A549 treated with DMSO at 1 μM for 4 hours (cell line): ENCODE data around the gene ATP5MC2. TPM values are rescaled to one million over a fixed set of nuclear protein-coding genes. Genes with fewer than 3 reads are reported as not detected.

Experiments
- total RNA-seq: library from RNA; stranded (reverse); fragments of 200-300 nt; extraction: Qiagen RNA extraction; gene quantifications from 5 replicates; pipeline ENCODE4 v1.2.3, GENCODE V29; 2022; ENCODE audit warnings: low read depth

The ATP5MC2 gene
- total RNA-seq: 572 to 701 TPM (median 650 TPM) in 5 replicates

DNA sequence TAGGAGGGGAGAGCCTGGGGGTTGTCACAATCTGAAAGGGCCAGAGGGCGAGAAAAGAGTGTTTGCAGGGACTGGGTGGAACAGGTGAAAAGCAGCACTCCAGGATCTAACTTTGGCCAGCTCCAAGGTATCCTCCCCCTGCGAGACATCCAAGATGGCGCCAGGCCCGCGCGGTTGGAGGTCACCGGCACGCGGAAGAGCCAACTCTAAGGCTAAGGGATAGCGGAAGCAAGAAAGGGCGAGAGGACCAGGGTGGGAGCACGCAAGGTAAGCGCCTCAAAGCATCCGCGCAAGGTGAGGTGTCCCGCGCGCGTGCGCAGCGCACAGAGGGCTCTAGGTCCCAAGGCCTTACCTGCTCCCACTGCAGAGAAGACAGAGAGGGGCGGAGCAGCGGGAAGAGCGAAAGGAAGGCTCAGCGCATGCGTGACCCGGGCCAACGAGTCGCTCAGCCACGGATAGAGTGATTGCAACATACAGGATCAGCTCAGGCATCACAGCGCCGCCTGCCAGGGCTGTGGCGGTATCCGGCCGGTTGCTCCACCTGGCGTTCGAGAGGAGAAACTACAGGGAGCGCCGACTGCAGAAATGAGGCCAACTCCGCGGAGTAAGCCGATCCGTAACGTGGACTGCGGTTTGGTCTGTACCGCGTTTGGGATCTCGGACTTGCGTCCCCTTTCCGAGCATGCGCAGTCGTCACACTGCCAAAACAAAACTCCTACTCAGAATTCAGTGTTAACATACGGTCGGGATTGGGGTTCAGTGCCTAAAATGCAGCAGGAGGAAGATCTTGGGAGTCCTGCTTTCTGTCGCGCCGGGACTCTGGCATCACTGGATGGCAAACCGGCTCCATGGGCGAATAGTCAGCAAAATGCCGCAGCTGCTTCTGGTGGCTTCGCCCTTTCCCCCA is at the start of gene ATP5MC2:
Gene ATP5MC2 (minus strand): TSS at position 383 of the 907 bp plus-strand sequence. CDS start 3,469 bp downstream, outside the sequence.

DNA sequence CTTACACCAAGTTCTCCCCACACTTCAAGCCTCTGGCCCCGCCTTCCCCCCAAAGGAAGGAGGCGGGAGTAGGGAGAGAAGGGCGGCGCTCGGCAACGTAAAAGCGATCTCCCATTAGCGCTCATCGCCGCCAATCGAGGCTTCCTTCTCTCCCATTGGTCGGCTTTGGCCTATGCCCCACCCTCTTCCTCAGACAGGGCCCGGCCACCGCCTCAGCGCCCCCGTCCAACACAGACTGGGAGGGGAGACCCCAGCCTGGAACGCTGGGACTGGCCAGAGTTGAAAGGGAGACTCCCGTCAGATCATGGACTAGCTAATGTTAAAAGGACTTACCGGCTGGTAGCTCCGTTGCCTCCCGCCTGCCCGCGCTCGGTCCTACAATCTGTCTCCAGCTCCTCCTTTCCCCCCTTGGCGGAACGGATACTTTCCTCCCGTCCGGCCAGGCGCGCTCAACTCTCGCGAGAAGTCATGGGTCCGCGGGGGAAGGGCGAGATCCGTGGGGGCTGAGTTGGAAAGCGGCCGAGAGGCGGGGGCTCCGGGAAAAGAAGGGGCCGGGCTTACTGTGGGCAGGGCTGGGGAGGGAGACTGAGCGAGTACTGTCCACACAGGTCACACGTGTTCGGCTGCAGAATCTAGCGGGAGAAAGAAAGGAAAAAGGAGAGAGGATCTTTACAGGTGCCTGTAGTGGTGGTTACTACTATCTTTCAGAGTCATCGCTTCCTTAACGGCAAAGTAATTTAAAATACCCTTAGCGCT is 49.8 kb downstream of the ATP5MC2 start, which contains the start of gene ATF7:
Gene ATF7 (minus strand): TSS at position 437 of the 756 bp plus-strand sequence. CDS start 25,382 bp downstream, outside the sequence.

Other genes with a start within 250 kb of the ATP5MC2 start
- gene PRR13, start 234.3 kb downstream of the ATP5MC2 start, total RNA-seq: 304 to 405 TPM (median 367 TPM) in 5 replicates
- 655 to 691 TPM (median 670 TPM) in 5 replicates for gene PCBP2, start 224.0 kb downstream of the ATP5MC2 start, total RNA-seq
- gene MAP3K12, start 176.6 kb downstream of the ATP5MC2 start, total RNA-seq: 11.1 to 16.8 TPM (median 14.7 TPM) in 5 replicates
- gene TARBP2, start 174.8 kb downstream of the ATP5MC2 start, total RNA-seq: 44.2 to 67.4 TPM (median 56.3 TPM) in 5 replicates
- gene NPFF, start 168.6 kb downstream of the ATP5MC2 start, total RNA-seq: 0.17 TPM in 1 of 5 replicates, not detected in the others
- 16.8 to 20.4 TPM (median 18.3 TPM) in 5 replicates for gene ATF7, start 49.7 kb downstream of the ATP5MC2 start, total RNA-seq
- 19.3 to 23.1 TPM (median 22.6 TPM) in 5 replicates for gene CALCOCO1, start 51.4 kb upstream of the ATP5MC2 start, total RNA-seq
- gene CISTR, start 75.9 kb upstream of the ATP5MC2 start, total RNA-seq: not detected in 5 replicates